HG02610 (cell line): Measurements from ENCODE around the gene TAS1R2.

Experiments
- ATAC-seq: cut with Tn5 transposase; IDR thresholded peaks from one replicate; pipeline ENCODE4 v1.9.1; 2021; ENCODE audit warnings: mild to moderate bottlenecking, moderate library complexity; ENCODE audit not compliant: unreplicated experiment

The TAS1R2 gene

GRCh38 chr1:18823438-18823837 is 36.0 kb downstream of the TAS1R2 start:
- ATAC-seq = no peak

- no peak for ATAC-seq
These were observed 38.4 kb downstream of the TAS1R2 start for GRCh38 chr1:18820791-18821641.

- no peak for ATAC-seq
These were observed 39.3 kb downstream of the TAS1R2 start for GRCh38 chr1:18819986-18820790.

- no peak for ATAC-seq
These were observed 40.3 kb downstream of the TAS1R2 start for GRCh38 chr1:18819203-18819602.

- ATAC-seq = no peak
These were observed 41.5 kb downstream of the TAS1R2 start for GRCh38 chr1:18817795-18818435.

- no peak for ATAC-seq
These were observed 42.1 kb downstream of the TAS1R2 start for GRCh38 chr1:18817316-18817715.

GRCh38 chr1:18816808-18817207 is 42.7 kb downstream of the TAS1R2 start:
- ATAC-seq = no peak

- ATAC-seq = no peak
These were observed 44.5 kb downstream of the TAS1R2 start for GRCh38 chr1:18814874-18815531.

- no peak for ATAC-seq
These were observed 45.0 kb downstream of the TAS1R2 start for GRCh38 chr1:18814425-18814824.

GRCh38 chr1:18812453-18812939 is 47.0 kb downstream of the TAS1R2 start:
- ATAC-seq = no peak

GRCh38 chr1:18811733-18812452 is 47.6 kb downstream of the TAS1R2 start:
- ATAC-seq = no peak

- ATAC-seq = no peak
These were observed 49.2 kb downstream of the TAS1R2 start for GRCh38 chr1:18809953-18810899.

- ATAC-seq = no peak
These were observed 50.9 kb downstream of the TAS1R2 start for GRCh38 chr1:18808550-18808949.

GRCh38 chr1:18807334-18808063 is 52.0 kb downstream of the TAS1R2 start:
- ATAC-seq = no peak

- no peak for ATAC-seq
These were observed 53.3 kb downstream of the TAS1R2 start for GRCh38 chr1:18805925-18806849.

GRCh38 chr1:18805150-18805879 is 54.1 kb downstream of the TAS1R2 start:
- ATAC-seq = no peak

- no peak for ATAC-seq
These were observed 55.6 kb downstream of the TAS1R2 start for GRCh38 chr1:18803851-18804250.
